SK-N-SH (cell line): ENCODE results near the gene CDHR2. TPM values are rescaled to one million over a fixed set of nuclear protein-coding genes. Genes with fewer than 3 reads are reported as not detected.

Experiments used
- CTCF ChIA-PET: fragments of 300-600, 350-600 bp; formaldehyde crosslinking; extraction: SDS; loops from one replicate; lab custom pipeline; 2021; lab: Yijun Ruan, JAX
- POLR2A ChIA-PET: fragments of 350-600 bp; sonication (Branson Sonifier 250); formaldehyde crosslinking; extraction: SDS; loops from one replicate; lab custom pipeline; 2020; ENCODE audit warnings: antibody characterized with exemption, inconsistent platforms; lab: Yijun Ruan, JAX
- DNase-seq: peaks from one replicate; pipeline ENCODE4 v3.0.0; 2012
- H2AFZ ChIP-seq: fragments of 200-600 bp; sonication (generic); 2 replicates; pipeline ENCODE4 v1.8.1; 2016; ENCODE audit warnings: antibody characterized with exemption, mild to moderate bottlenecking, low read depth
- H3F3A ChIP-seq: fragments of 200-600 bp; sonication (generic); replicated peaks from 2 replicates; pipeline ENCODE3; 2016; ENCODE audit warnings: antibody characterized with exemption, mild to moderate bottlenecking; ENCODE audit not compliant: insufficient read depth
- H3K27ac ChIP-seq, 2 experiments: fragments of 200-500 bp in 1 of 2; fragments of 200-600 bp in 1 of 2; sonication (Bioruptor generic) in 1 of 2; sonication (generic), shearing (Covaris generic) in 1 of 2; 2 replicates each; pipeline versions ENCODE4 v1.5.1 to v1.6.1; 2014 to 2016; ENCODE audit warnings: low read depth in 2 of 2, inconsistent platforms in 1 of 2, low read length in 1 of 2, mild to moderate bottlenecking in 1 of 2, mixed read lengths in 1 of 2
- H3K27me3 ChIP-seq: fragments of 200-600 bp; sonication (generic), shearing (Covaris generic); 2 replicates; pipeline ENCODE4 v1.6.1; 2016; ENCODE audit warnings: mixed run types; ENCODE audit not compliant: insufficient read depth
- H3K36me3 ChIP-seq, 2 experiments: fragments of 200-500 bp in 1 of 2; fragments of 200-600 bp in 1 of 2; sonication (Bioruptor generic) in 1 of 2; sonication (generic) in 1 of 2; replicated peaks in 1 of 2; 2 replicates each; pipeline versions ENCODE3 to v1.5.1; 2014 to 2016; ENCODE audit warnings: low read length in 1 of 2, mild to moderate bottlenecking in 1 of 2; ENCODE audit not compliant: insufficient read depth in 2 of 2, control insufficient read depth in 1 of 2
- H3K4me1 ChIP-seq, 2 experiments: fragments of 200-500 bp in 1 of 2; fragments of 200-600 bp in 1 of 2; sonication (Bioruptor generic) in 1 of 2; sonication (generic), shearing (Covaris generic) in 1 of 2; 2 replicates each; pipeline versions ENCODE4 v1.5.1 to v1.6.1; 2014 to 2016; ENCODE audit warnings: low read depth in 1 of 2, low read length in 1 of 2, mixed run types in 1 of 2; ENCODE audit not compliant: insufficient read depth in 2 of 2, control insufficient read depth in 1 of 2
- H3K4me2 ChIP-seq: fragments of 200-600 bp; sonication (generic), shearing (Covaris generic); 2 replicates; pipeline ENCODE4 v1.6.1; 2017; ENCODE audit warnings: mixed run types
- H3K4me3 ChIP-seq, 2 experiments: fragments of 200-500 bp in 1 of 2; fragments of 200-600 bp in 1 of 2; sonication (Bioruptor generic) in 1 of 2; sonication (generic), shearing (Covaris generic) in 1 of 2; 2 replicates each; pipeline versions ENCODE4 v1.5.1 to v1.8.1; 2014 to 2016; ENCODE audit warnings: low read depth in 2 of 2, inconsistent platforms in 1 of 2, low read length in 1 of 2, mild to moderate bottlenecking in 1 of 2, mixed read lengths in 1 of 2, moderate library complexity in 1 of 2
- H3K79me2 ChIP-seq: fragments of 200-600 bp; sonication (generic); 2 replicates; pipeline ENCODE4 v1.8.1; 2017; ENCODE audit warnings: mild to moderate bottlenecking; ENCODE audit not compliant: insufficient read depth
- H3K9ac ChIP-seq: fragments of 200-600 bp; sonication (generic); 2 replicates; pipeline ENCODE4 v1.6.1; 2017; ENCODE audit warnings: mixed run types
- H3K9me2 ChIP-seq: fragments of 200-600 bp; sonication (generic); 2 replicates; pipeline ENCODE4 v1.6.1; 2017; ENCODE audit warnings: mixed run types
- H3K9me3 ChIP-seq: fragments of 200-600 bp; sonication (generic); 2 replicates; pipeline ENCODE4 v1.6.1; 2017; ENCODE audit warnings: mixed run types, mild to moderate bottlenecking, moderate library complexity
- H4K20me1 ChIP-seq: fragments of 200-600 bp; sonication (generic); 2 replicates; pipeline ENCODE4 v1.6.1; 2017; ENCODE audit warnings: mild to moderate bottlenecking, mixed run types; ENCODE audit not compliant: insufficient read depth
- FOSL2 ChIP-seq: IDR thresholded peaks from 2 replicates; pipeline ENCODE4 v1.4.0; 2012; ENCODE audit warnings: low read depth, mild to moderate bottlenecking, moderate library complexity, borderline replicate concordance
- FOXM1 ChIP-seq: IDR thresholded peaks from 2 replicates; pipeline ENCODE4 v1.4.0; 2012; ENCODE audit warnings: low read depth, mild to moderate bottlenecking
- GABPA ChIP-seq: IDR thresholded peaks from 2 replicates; pipeline ENCODE4 v1.4.0; 2012; ENCODE audit warnings: low read depth, mild to moderate bottlenecking
- GATA2 ChIP-seq: sonication (generic); formaldehyde crosslinking; IDR thresholded peaks from 2 replicates; pipeline ENCODE4 v1.5.0; 2020; ENCODE audit warnings: mild to moderate bottlenecking, missing genetic modification reagents
- MEF2A ChIP-seq: IDR thresholded peaks from 2 replicates; pipeline ENCODE4 v1.4.0; 2012; ENCODE audit warnings: low read depth, borderline replicate concordance
- NFIC ChIP-seq: IDR thresholded peaks from 2 replicates; pipeline ENCODE4 v1.4.0; 2012; ENCODE audit warnings: borderline replicate concordance
- NRF1 ChIP-seq: IDR thresholded peaks from 2 replicates; pipeline ENCODE4 v1.6.1; 2012; ENCODE audit warnings: low read depth, mild to moderate bottlenecking, low read length
- POLR2AphosphoS5 ChIP-seq: IDR thresholded peaks from 2 replicates; pipeline ENCODE4 v1.6.1; 2012; ENCODE audit warnings: low read depth, low read length
- RFX5 ChIP-seq: IDR thresholded peaks from 2 replicates; pipeline ENCODE4 v1.6.1; 2012; ENCODE audit warnings: mild to moderate bottlenecking, improper control_type of control experiment, low read length
- RXRA ChIP-seq: IDR thresholded peaks from 2 replicates; pipeline ENCODE4 v1.4.0; 2012; ENCODE audit warnings: low read depth, mild to moderate bottlenecking, borderline replicate concordance
- SIN3A ChIP-seq: IDR thresholded peaks from 2 replicates; pipeline ENCODE4 v1.6.1; 2012; ENCODE audit warnings: low read depth, mild to moderate bottlenecking, low read length, moderate library complexity, borderline replicate concordance
- TAF1 ChIP-seq: IDR thresholded peaks from 2 replicates; pipeline ENCODE4 v1.6.1; 2012; ENCODE audit warnings: low read depth, mild to moderate bottlenecking, low read length, moderate library complexity, borderline replicate concordance
- TEAD4 ChIP-seq: IDR thresholded peaks from 2 replicates; pipeline ENCODE4 v1.4.0; 2012; ENCODE audit warnings: mild to moderate bottlenecking, borderline replicate concordance; ENCODE audit not compliant: insufficient read depth
- WGBS: methylation state at CpG from one replicate; pipeline ENCODE4 v1.1.6; 2017; ENCODE audit warnings: low lambda C conversion rate; 5-methylcytosine and 5-hydroxymethylcytosine counted together
- polyA plus RNA-seq, 3 experiments: library from polyadenylated mRNA; depleted of rRNA; stranded (reverse); fragments of >200 nt; gene quantifications; 2 replicates each; pipeline ENCODE4 v1.2.3, GENCODE V29; 2012
- TF ChIP-seq, protein P1 (sequence below): IDR thresholded peaks from 2 replicates; pipeline ENCODE4; 2012
- TF ChIP-seq, protein P2 (sequence below): fragments of 150-350 bp; IDR thresholded peaks from 2 replicates; pipeline ENCODE4 v1.6.1; 2016; ENCODE audit warnings: mild to moderate bottlenecking, low read depth, low read length
- TF ChIP-seq, protein P3 (sequence below): IDR thresholded peaks from 2 replicates; pipeline ENCODE4 v1.4.0; 2012; ENCODE audit warnings: low read depth, borderline replicate concordance

The CDHR2 gene
- polyA plus RNA-seq, 1 of the 3 experiments (the other 2 are of a cell fraction): not detected

DNA sequence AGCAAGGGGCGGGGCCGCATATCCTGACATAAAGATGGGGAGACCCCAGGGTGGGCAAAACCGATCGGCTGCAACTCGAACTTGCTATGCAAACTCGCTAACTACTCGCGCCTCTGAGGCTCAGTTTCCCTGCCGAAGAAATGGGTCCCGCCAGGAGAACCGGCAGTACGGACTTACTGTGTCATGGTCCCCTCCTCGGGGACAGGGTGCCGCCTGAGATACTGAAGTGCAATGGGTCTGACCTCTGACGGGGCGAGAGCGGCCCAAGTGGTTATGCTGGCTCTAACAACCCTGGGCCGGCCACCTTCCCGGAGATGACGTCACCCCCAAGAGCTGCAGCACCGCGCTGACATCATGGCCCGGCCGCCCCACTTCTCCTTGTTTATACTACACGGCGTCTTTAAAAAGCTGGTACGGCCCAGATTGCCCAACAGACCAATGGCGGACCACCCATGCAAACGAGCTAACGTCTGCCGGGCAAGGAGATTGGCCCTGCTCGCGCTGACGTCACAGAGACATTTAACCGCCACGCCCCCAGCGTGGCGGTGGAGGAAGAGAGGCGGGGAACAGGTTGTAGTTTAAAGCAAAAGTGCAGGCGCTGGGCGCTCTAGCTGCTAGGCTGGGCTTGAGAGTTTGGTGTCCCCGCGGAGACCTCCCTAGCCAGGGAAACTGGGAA lies 11.4 kb upstream of the CDHR2 start (continued):
- TF ChIP-seq, protein P1, sequence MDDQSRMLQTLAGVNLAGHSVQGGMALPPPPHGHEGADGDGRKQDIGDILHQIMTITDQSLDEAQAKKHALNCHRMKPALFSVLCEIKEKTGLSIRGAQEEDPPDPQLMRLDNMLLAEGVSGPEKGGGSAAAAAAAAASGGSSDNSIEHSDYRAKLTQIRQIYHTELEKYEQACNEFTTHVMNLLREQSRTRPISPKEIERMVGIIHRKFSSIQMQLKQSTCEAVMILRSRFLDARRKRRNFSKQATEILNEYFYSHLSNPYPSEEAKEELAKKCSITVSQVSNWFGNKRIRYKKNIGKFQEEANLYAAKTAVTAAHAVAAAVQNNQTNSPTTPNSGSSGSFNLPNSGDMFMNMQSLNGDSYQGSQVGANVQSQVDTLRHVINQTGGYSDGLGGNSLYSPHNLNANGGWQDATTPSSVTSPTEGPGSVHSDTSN: peak; percentile 19; the same call in 1 of the 2 replicates
- TF ChIP-seq NFIC (no peak), SIN3A (peak; percentile 58; the same call in 1 of the 2 replicates), RFX5 (peak; percentile 93), TAF1 (peak; percentile 11; the same call in 1 of the 2 replicates)

DNA sequence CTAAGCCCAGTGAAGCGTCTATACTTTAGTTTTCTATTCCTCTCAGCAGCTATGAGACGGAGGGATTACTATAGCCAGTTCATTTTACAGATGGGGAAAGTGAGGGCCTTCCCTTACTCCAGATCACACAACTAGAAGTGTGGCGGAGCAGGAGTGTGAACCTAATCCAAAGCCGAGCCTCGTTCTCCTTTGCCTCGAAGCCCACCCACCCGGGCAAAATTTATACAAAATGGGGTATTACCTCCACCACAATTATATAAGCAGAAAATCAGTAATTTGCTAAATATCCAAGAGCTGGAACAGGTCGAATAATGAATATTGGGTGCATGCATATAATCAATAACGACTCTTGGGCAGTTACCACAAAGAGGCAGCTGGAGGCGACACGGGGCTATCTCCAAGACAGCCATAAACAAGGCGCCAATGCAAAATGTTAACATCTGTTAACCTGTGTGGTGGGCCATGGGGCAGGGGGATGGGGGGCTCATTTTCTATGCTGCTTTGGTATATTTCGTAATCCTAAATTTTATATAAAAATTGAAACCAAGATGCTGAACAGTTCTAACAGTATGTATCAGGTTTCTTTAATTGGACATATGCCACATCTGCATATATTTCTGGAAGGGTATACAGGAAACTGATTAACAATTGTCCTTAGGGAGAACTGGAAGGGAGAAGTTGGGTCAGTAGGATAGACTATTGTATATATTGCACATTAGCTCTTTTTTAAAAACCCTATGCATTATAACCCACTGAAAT lies 10.7 kb upstream of the CDHR2 start:
- H2AFZ ChIP-seq: peak overlapping the region; percentile 48; the same call in 1 of the 2 replicates
- TF ChIP-seq RXRA (no peak), FOXM1 (no peak), FOSL2 (no peak), RFX5 (no peak), MEF2A (no peak), GATA2 (CRISPR knock-in tag) (no peak), NFIC (no peak), GABPA (no peak), TAF1 (no peak), POLR2AphosphoS5 (no peak), NRF1 (no peak), TEAD4 (no peak)
- TF ChIP-seq, protein P2, sequence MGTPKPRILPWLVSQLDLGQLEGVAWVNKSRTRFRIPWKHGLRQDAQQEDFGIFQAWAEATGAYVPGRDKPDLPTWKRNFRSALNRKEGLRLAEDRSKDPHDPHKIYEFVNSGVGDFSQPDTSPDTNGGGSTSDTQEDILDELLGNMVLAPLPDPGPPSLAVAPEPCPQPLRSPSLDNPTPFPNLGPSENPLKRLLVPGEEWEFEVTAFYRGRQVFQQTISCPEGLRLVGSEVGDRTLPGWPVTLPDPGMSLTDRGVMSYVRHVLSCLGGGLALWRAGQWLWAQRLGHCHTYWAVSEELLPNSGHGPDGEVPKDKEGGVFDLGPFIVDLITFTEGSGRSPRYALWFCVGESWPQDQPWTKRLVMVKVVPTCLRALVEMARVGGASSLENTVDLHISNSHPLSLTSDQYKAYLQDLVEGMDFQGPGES: no peak
- TF ChIP-seq, protein P3, sequence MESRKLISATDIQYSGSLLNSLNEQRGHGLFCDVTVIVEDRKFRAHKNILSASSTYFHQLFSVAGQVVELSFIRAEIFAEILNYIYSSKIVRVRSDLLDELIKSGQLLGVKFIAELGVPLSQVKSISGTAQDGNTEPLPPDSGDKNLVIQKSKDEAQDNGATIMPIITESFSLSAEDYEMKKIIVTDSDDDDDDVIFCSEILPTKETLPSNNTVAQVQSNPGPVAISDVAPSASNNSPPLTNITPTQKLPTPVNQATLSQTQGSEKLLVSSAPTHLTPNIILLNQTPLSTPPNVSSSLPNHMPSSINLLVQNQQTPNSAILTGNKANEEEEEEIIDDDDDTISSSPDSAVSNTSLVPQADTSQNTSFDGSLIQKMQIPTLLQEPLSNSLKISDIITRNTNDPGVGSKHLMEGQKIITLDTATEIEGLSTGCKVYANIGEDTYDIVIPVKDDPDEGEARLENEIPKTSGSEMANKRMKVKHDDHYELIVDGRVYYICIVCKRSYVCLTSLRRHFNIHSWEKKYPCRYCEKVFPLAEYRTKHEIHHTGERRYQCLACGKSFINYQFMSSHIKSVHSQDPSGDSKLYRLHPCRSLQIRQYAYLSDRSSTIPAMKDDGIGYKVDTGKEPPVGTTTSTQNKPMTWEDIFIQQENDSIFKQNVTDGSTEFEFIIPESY: no peak
- TF ChIP-seq, all 33 proteins: peak for 0
- Histone ChIP-seq H3K36me3 (peaks cover 0 to 11% of the 10 kb centered on the region in 2 experiments), H3K79me2 (peaks cover 33% of the 10 kb centered on the region), H3K9me3 (no peaks in the 10 kb centered on the region), H3F3A (no peaks in the 10 kb centered on the region), H3K27ac (peak overlapping the region; percentile 37 to 81; a peak in 3 of 4 replicates), H3K4me2 (peak overlapping the region; percentile 71), H3K4me1 (peaks cover 16 to 43% of the 10 kb centered on the region in 2 experiments; a peak in 3 of 4 replicates), H3K4me3 (peak overlapping the region; percentile 25 to 97; a peak in 3 of 4 replicates), H3K9ac (no peak overlapping the region), H3K27me3 (no peaks in the 10 kb centered on the region), H4K20me1 (peaks cover 21% of the 10 kb centered on the region), H3K9me2 (no peaks in the 10 kb centered on the region)
- POLR2A ChIA-PET: interaction anchor here (0.6 to 1.9 kb wide), 4 partner anchors 9 to 150 kb away, joined by 3 to 10 read pairs (median 5); partner anchors contain the start of genes EIF4E1B, HIGD2A, NOP16 and SNCB
- DNase-seq: no peak
- 30% methylated on average over 13 of the region's 13 CpGs for WGBS
- CTCF ChIA-PET: interaction anchor here (0.6 to 6.0 kb wide), 4 partner anchors 8 to 122 kb away, joined by 3 to 28 read pairs (median 8); partner anchors contain the start of genes CLTB and FAF2
